Neuronal stem cell (in vitro differentiated cells): ENCODE results near the gene KCNJ1.

Experiments used
- DNase-seq: peaks from one replicate; pipeline ENCODE4 v3.0.0-alpha.2; 2013; ENCODE audit warnings: low spot score
- H2AFZ ChIP-seq: one replicate; pipeline ENCODE4 v1.6.1; 2013; ENCODE audit warnings: mild to moderate bottlenecking, low read length, inconsistent platforms
- H2AK5ac ChIP-seq: 2 replicates; pipeline ENCODE4 v1.6.1; 2013; ENCODE audit warnings: low read depth, mild to moderate bottlenecking, inconsistent platforms, low read length, moderate library complexity, mixed read lengths
- H2BK120ac ChIP-seq: 2 replicates; pipeline ENCODE4 v1.6.1; 2013; ENCODE audit warnings: low read depth, mild to moderate bottlenecking, inconsistent platforms, low read length, moderate library complexity, mixed read lengths
- H2BK12ac ChIP-seq: one replicate; pipeline ENCODE4 v1.6.1; 2013; ENCODE audit warnings: low read length, inconsistent platforms
- H2BK15ac ChIP-seq: 2 replicates; pipeline ENCODE4 v1.6.1; 2013; ENCODE audit warnings: mild to moderate bottlenecking, low read length, inconsistent platforms, mixed read lengths
- H2BK5ac ChIP-seq: one replicate; pipeline ENCODE4 v1.6.1; 2013; ENCODE audit warnings: inconsistent platforms, mild to moderate bottlenecking, low read length, moderate library complexity
- H3K14ac ChIP-seq: one replicate; pipeline ENCODE4 v1.6.1; 2013; ENCODE audit warnings: low read length, inconsistent platforms
- H3K18ac ChIP-seq: 2 replicates; pipeline ENCODE4 v1.6.1; 2013; ENCODE audit warnings: low read length, inconsistent platforms
- H3K23ac ChIP-seq: 2 replicates; pipeline ENCODE4 v1.6.1; 2013; ENCODE audit warnings: low read depth, mild to moderate bottlenecking, mixed read lengths, low read length, inconsistent platforms; ENCODE audit not compliant: poor library complexity
- H3K27ac ChIP-seq: replicated peaks from 3 replicates; pipeline ENCODE4 v1.5.1; 2013; ENCODE audit warnings: low read length, inconsistent platforms
- H3K27me3 ChIP-seq, 3 experiments: 2 replicates each; pipeline ENCODE4 v1.6.1; 2013; ENCODE audit warnings: low read length in 3 of 3, mild to moderate bottlenecking in 2 of 3, inconsistent platforms in 1 of 3, low read depth in 1 of 3, mixed read lengths in 1 of 3, moderate library complexity in 1 of 3; ENCODE audit not compliant: control insufficient read depth in 3 of 3, insufficient read depth in 3 of 3
- H3K36me3 ChIP-seq, 2 donors: replicated peaks in 1 of 2; 2 replicates each; pipeline ENCODE4 v1.6.1; 2013; ENCODE audit warnings: low read length in 2 of 2; ENCODE audit not compliant: control insufficient read depth in 2 of 2, insufficient read depth in 2 of 2
- H3K4ac ChIP-seq: 2 replicates; pipeline ENCODE4 v1.6.1; 2013; ENCODE audit warnings: inconsistent platforms, mild to moderate bottlenecking, low read length, moderate library complexity
- H3K4me1 ChIP-seq, 2 donors: 1 replicate in 1 of 2; 2 replicates in 1 of 2; pipeline ENCODE4 v1.6.1; 2013; ENCODE audit warnings: low read length in 2 of 2, low read depth in 1 of 2; ENCODE audit not compliant: control insufficient read depth in 2 of 2, insufficient read depth in 1 of 2
- H3K4me2 ChIP-seq: one replicate; pipeline ENCODE4 v1.6.1; 2013; ENCODE audit warnings: mild to moderate bottlenecking, low read length, inconsistent platforms; ENCODE audit not compliant: insufficient read depth, poor library complexity, severe bottlenecking
- H3K4me3 ChIP-seq, 2 donors: 2 replicates each; pipeline ENCODE4 v1.5.1; 2013; ENCODE audit warnings: low read length in 2 of 2, mild to moderate bottlenecking in 2 of 2, inconsistent platforms in 1 of 2, moderate library complexity in 1 of 2
- H3K79me1 ChIP-seq: one replicate; pipeline ENCODE4 v1.6.1; 2013; ENCODE audit warnings: low read depth, mild to moderate bottlenecking, inconsistent platforms, low read length, moderate library complexity
- H3K9ac ChIP-seq: one replicate; pipeline ENCODE4 v1.6.1; 2013; ENCODE audit warnings: mild to moderate bottlenecking, low read depth, low read length, inconsistent platforms; ENCODE audit not compliant: poor library complexity
- H3K9me3 ChIP-seq, 2 donors: replicated peaks in 1 of 2; 2 replicates each; pipeline versions ENCODE3 to v1.6.1; 2013; ENCODE audit warnings: low read length in 2 of 2, mild to moderate bottlenecking in 2 of 2, inconsistent platforms in 1 of 2, low read depth in 1 of 2, mixed read lengths in 1 of 2, moderate library complexity in 1 of 2; ENCODE audit not compliant: control insufficient read depth in 2 of 2, insufficient read depth in 1 of 2
- H4K8ac ChIP-seq: one replicate; pipeline ENCODE4 v1.6.1; 2013; ENCODE audit warnings: low read depth, mild to moderate bottlenecking, inconsistent platforms, low read length, moderate library complexity
- H4K91ac ChIP-seq: one replicate; pipeline ENCODE4 v1.6.1; 2013; ENCODE audit warnings: low read length, low read depth, mild to moderate bottlenecking, inconsistent platforms; ENCODE audit not compliant: poor library complexity
- WGBS, 2 donors: extraction: QIAGEN DNeasy Blood & Tissue Kit; methylation state at CpG; one replicate each; pipeline ENCODE4 v1.1.7; 2013; ENCODE audit warnings: missing lambda C conversion rate in 2 of 2, mixed read lengths in 1 of 2; ENCODE audit not compliant: insufficient read length in 2 of 2, insufficient replicate concordance in 1 of 2; ENCODE audit errors: extremely low coverage in 2 of 2; 5-methylcytosine and 5-hydroxymethylcytosine counted together

The KCNJ1 gene

DNA sequence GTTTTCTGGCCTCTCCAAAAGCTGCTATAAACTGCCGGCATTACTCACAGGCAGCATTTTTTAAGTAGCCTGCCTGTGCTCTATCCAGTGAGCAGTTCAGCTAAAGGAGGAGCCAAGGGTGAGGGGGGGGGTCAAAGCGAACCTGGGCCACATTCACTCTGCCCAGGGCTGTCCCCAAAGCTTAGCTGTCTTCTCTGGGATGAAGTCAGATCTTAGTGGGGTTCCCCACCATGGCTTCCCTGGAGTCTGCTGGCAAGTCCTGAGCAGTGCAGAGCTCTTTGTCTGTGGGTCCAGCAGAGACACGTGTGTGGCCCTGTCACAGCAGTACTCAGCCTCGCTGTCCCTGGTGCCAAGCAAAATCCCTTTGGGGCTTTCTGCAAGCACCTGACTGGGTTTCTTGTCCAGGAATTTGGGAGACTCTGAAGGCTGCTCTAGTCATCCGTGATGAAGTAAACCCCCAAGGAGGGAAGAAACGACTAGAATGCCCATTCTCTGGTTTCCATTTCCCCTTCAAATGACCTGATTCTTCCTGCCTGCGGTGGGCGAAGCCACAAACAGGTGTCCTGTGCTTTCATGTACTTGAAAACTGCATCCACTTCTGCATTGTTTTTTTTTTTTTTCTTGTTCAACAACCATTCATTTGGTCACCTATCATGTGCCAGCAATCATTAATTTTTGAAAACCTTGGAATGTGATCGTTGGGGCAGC, 26.6 kb upstream of the KCNJ1 start:
- Histone ChIP-seq H4K8ac (no peak overlapping the region), H3K23ac (no peak overlapping the region), H3K4ac (no peak overlapping the region), H3K79me1 (no peaks in the 10 kb centered on the region), H2AK5ac (peak overlapping the region; percentile 59), H3K27ac (no peak overlapping the region), H3K4me1 (peaks cover 18 to 29% of the 10 kb centered on the region in 2 donors), H3K9me3 (no peaks in the 10 kb centered on the region), H3K4me3 (no peak overlapping the region), H2BK15ac (peak overlapping the region; percentile 11), H2BK12ac (no peak overlapping the region), H3K9ac (no peak overlapping the region), H3K18ac (peak overlapping the region; percentile 53), H3K27me3 (peaks cover 2 to 26% (median 20%) of the 10 kb centered on the region in 3 experiments), H2BK120ac (no peak overlapping the region), H2AFZ (no peak overlapping the region), H4K91ac (no peak overlapping the region), H3K36me3 (no peaks in the 10 kb centered on the region), H3K4me2 (no peak overlapping the region), H2BK5ac (no peak overlapping the region), H3K14ac (no peak overlapping the region)
- no CpG with 5 or more reads among the region's 9 CpGs for WGBS, 2 donors
- DNase-seq = no peak

DNA sequence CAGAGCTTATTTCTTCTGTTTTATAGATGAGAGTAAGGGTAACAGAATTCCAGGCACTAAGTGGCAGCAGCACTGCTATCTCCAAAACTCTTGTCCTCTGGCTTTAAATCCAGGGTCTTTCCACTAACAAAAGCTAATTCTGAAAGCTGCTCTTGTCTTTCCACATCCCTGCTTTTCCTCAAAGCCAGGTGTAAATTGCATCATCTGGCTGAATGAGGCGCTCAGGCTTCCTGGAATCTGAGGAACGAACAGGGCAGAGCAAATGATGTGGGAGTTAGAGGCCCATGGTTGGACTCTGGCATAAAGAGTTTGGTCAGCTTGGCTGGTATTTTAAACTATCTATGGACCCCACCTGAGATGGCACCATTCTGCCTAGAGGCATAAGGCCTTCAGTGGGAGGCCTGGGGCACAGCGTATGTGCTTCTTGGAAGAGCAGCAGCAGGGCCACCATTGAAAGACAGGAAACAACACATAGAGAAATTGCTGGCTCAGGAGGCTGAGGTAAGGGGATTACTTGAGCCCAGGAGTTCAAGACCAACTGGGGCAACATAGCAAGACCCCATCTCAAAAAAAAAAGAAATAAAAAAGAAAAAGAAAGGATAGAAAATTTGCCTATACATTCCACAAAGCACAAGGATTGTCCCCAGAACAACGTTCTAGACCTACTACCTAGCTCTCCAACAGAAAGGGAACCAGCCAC, 25.9 kb upstream of the KCNJ1 start:
- Histone ChIP-seq H2AFZ (no peak overlapping the region), H3K36me3 (no peaks in the 10 kb centered on the region), H2BK12ac (no peak overlapping the region), H3K14ac (no peak overlapping the region), H2BK120ac (no peak overlapping the region), H3K4ac (no peak overlapping the region), H3K4me2 (peak overlapping the region; percentile 34), H2BK5ac (no peak overlapping the region), H2AK5ac (peak overlapping the region; percentile 59), H3K9me3 (no peaks in the 10 kb centered on the region), H3K79me1 (no peaks in the 10 kb centered on the region), H3K9ac (no peak overlapping the region), H2BK15ac (peak overlapping the region; percentile 11), H3K23ac (no peak overlapping the region), H3K18ac (peak overlapping the region; percentile 53), H3K27ac (peak overlapping the region; percentile 85), H4K8ac (no peak overlapping the region), H3K27me3 (peaks cover 2 to 33% (median 25%) of the 10 kb centered on the region in 3 experiments), H3K4me1 (peaks cover 18 to 29% of the 10 kb centered on the region in 2 donors), H3K4me3 (no peak overlapping the region), H4K91ac (no peak overlapping the region)
- DNase-seq = no peak
- WGBS, 2 donors = no CpG with 5 or more reads among the region's 4 CpGs

DNA sequence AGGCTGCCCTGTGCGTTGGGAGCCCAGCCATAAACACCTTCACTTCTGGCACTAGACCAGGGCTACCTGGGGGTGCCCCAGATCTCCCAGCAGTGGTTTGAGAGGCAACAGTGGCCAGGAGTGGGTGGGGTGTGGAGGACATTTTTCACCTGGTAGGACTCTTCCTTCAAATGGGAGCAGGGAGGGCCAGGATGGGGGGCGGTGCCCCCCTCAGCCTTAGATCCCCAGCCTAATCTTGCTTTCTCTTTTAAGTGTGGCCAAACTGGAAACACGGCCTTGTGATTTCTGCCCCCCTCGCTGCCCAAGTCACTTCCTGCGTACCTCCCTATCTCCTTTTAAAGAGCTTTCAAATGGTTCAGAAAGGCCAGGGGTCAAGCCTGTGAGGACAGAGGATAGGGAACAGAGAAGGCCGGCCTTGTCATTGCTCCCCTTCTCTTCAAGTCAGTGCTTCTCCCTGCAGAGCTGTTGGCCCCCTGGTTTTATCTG, 24.9 kb upstream of the KCNJ1 start:
- no CpG with 5 or more reads among the region's 6 CpGs for WGBS, 2 donors
- Histone ChIP-seq H2BK5ac (peak overlapping the region; percentile 2), H2BK12ac (no peak overlapping the region), H4K91ac (no peak overlapping the region), H2AK5ac (no peak overlapping the region), H3K4me1 (peaks cover 18 to 29% of the 10 kb centered on the region in 2 donors), H2BK120ac (no peak overlapping the region), H3K9me3 (no peaks in the 10 kb centered on the region), H3K23ac (no peak overlapping the region), H3K4ac (no peak overlapping the region), H3K9ac (no peak overlapping the region), H3K14ac (no peak overlapping the region), H3K79me1 (no peaks in the 10 kb centered on the region), H3K27ac (peak overlapping the region; percentile 85), H2AFZ (peak overlapping the region; percentile 92), H4K8ac (no peak overlapping the region), H2BK15ac (no peak overlapping the region), H3K4me2 (peak overlapping the region; percentile 90), H3K36me3 (no peaks in the 10 kb centered on the region), H3K18ac (peak overlapping the region; percentile 39), H3K27me3 (peaks cover 2 to 35% (median 28%) of the 10 kb centered on the region in 3 experiments), H3K4me3 (peak overlapping the region in 1 of 2 donors; percentile 14)
- no peak for DNase-seq
